Measurements from ENCODE around the gene XRCC5.

- TF ChIP-seq EZH2 (IDR thresholded peaks at IDR 0.05; ENCODE audit: low read length): no peak
- TF ChIP-seq, protein P1, sequence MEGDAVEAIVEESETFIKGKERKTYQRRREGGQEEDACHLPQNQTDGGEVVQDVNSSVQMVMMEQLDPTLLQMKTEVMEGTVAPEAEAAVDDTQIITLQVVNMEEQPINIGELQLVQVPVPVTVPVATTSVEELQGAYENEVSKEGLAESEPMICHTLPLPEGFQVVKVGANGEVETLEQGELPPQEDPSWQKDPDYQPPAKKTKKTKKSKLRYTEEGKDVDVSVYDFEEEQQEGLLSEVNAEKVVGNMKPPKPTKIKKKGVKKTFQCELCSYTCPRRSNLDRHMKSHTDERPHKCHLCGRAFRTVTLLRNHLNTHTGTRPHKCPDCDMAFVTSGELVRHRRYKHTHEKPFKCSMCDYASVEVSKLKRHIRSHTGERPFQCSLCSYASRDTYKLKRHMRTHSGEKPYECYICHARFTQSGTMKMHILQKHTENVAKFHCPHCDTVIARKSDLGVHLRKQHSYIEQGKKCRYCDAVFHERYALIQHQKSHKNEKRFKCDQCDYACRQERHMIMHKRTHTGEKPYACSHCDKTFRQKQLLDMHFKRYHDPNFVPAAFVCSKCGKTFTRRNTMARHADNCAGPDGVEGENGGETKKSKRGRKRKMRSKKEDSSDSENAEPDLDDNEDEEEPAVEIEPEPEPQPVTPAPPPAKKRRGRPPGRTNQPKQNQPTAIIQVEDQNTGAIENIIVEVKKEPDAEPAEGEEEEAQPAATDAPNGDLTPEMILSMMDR (optimal IDR thresholded peaks at IDR 0.05 in 1 of 3, IDR thresholded peaks at IDR 0.05 in 1 of 3, conservative IDR thresholded peaks at IDR 0.05 in 1 of 3; ENCODE audit: extremely low read depth in 1 of 3, insufficient read depth in 2 of 3, low read length in 3 of 3): no peak
These were observed 40.6 kb downstream of the XRCC5 start for GRCh38 chr2:216149741-216150140.
